K562 (cell line): ENCODE data around the gene PTPRR. TPM values are rescaled to one million over a fixed set of nuclear protein-coding genes. Genes with fewer than 3 reads are reported as not detected.

Source experiments
- ARID1B ChIP-seq: fragments of 450-650 bp; IDR thresholded peaks from 2 replicates; pipeline ENCODE4 v1.6.1; 2016; ENCODE audit warnings: antibody characterized with exemption, mild to moderate bottlenecking, inconsistent platforms
- CBFA2T2 ChIP-seq: fragments of 450-650 bp; conservative IDR thresholded peaks from 2 replicates; pipeline ENCODE4 v1.6.1; 2017; ENCODE audit warnings: mild to moderate bottlenecking
- E2F8 ChIP-seq: fragments of 450-650 bp; IDR thresholded peaks from 2 replicates; pipeline ENCODE4 v1.7.1; 2018; ENCODE audit warnings: mild to moderate bottlenecking, low read depth; ENCODE audit not compliant: partially characterized antibody
- HMBOX1 ChIP-seq: sonication (generic); IDR thresholded peaks from 2 replicates; pipeline ENCODE4 v1.6.1; 2016
- HNRNPUL1 ChIP-seq: fragments of 200-400 bp; formaldehyde crosslinking; IDR thresholded peaks from 2 replicates; pipeline ENCODE4 v1.6.1; 2017; ENCODE audit warnings: low read length
- MEIS2 ChIP-seq: fragments of 450-650 bp; IDR thresholded peaks from 2 replicates; pipeline ENCODE4 v1.6.1; 2014; ENCODE audit warnings: mild to moderate bottlenecking; ENCODE audit not compliant: partially characterized antibody
- NELFE ChIP-seq: IDR thresholded peaks from 2 replicates; pipeline ENCODE4 v1.6.1; 2011; ENCODE audit warnings: mild to moderate bottlenecking; ENCODE audit not compliant: insufficient read depth, insufficient read length
- NFE2 ChIP-seq: IDR thresholded peaks from 2 replicates; pipeline ENCODE4 v1.6.1; 2014; ENCODE audit warnings: antibody characterized with exemption, low read depth
- NR2C1 ChIP-seq, 2 experiments: fragments of 450-650 bp; IDR thresholded peaks; 2 replicates each; pipeline ENCODE4 v1.6.1; 2017; ENCODE audit warnings: mild to moderate bottlenecking in 2 of 2, antibody characterized with exemption in 1 of 2, inconsistent platforms in 1 of 2, missing compliant biosample characterization in 1 of 2, missing genetic modification characterization in 1 of 2
- NR2C2 ChIP-seq, 2 experiments: fragments of 200-800 bp in 1 of 2; sonication (Bioruptor generic) in 1 of 2; sonication (generic) in 1 of 2; formaldehyde crosslinking in 1 of 2; IDR thresholded peaks; 2 replicates each; pipeline versions ENCODE4 v1.6.1 to v1.8.0; 2016 to 2022; ENCODE audit warnings: mild to moderate bottlenecking in 1 of 2, missing compliant biosample characterization in 1 of 2, missing genetic modification characterization in 1 of 2, missing genetic modification reagents in 1 of 2
- RCOR1 ChIP-seq, 2 experiments: IDR thresholded peaks; 2 replicates each; pipeline ENCODE4 v1.6.1; 2012; ENCODE audit warnings: low read depth in 2 of 2, low read length in 2 of 2, borderline replicate concordance in 1 of 2, improper control_type of control experiment in 1 of 2
- SMC3 ChIP-seq: conservative IDR thresholded peaks from 2 replicates; pipeline ENCODE4 v1.6.1; 2011; ENCODE audit warnings: low read depth, low read length, improper control_type of control experiment; ENCODE audit not compliant: insufficient read depth
- ZBTB17 ChIP-seq: fragments of 450-650 bp; formaldehyde crosslinking; IDR thresholded peaks from 2 replicates; pipeline ENCODE4 v1.4.0; 2020; ENCODE audit warnings: mild to moderate bottlenecking
- ZBTB33 ChIP-seq: sonication (generic); formaldehyde crosslinking; IDR thresholded peaks from 2 replicates; pipeline ENCODE4 v1.8.1; 2023; ENCODE audit warnings: mild to moderate bottlenecking, missing genetic modification reagents
- ZNF592 ChIP-seq: fragments of 450-650 bp; IDR thresholded peaks from 2 replicates; pipeline ENCODE4 v1.6.1; 2017; ENCODE audit warnings: antibody characterized with exemption, mild to moderate bottlenecking
- polyA plus RNA-seq, 8 experiments: library from polyadenylated mRNA; depleted of rRNA in 4 of 8; stranded (reverse) in 5 of 8; unstranded in 3 of 8; fragments of >200 nt; fragmentation: Nextera tagmentation in 2 of 8; fragmentation: Illumina TruSeq in 1 of 8; extraction: Ambion mirVana in 2 of 8; extraction: Trizol in 1 of 8; gene quantifications; 2 replicates each; pipeline versions ENCODE4 v1.2.1 to v1.2.3, GENCODE V29; 2011 to 2014; ENCODE audit warnings: inconsistent platforms in 1 of 8, missing spikeins in 1 of 8
- total RNA-seq, 7 experiments: library from RNA; depleted of rRNA in 6 of 7; stranded (reverse); fragments of >200 nt in 6 of 7; fragmentation: Illumina TruSeq in 2 of 7; extraction: Trizol in 2 of 7; gene quantifications; 2 replicates each; pipeline versions ENCODE4 v1.2.1 to v1.2.3, GENCODE V29; 2011 to 2021; ENCODE audit warnings: low replicate concordance in 1 of 7

Gene PTPRR
- total and polyA plus RNA-seq, 9 of the 15 experiments (the other 6 are each of a cell fraction or from before 2014, with no cell fraction given) = 6.6 to 41.7 (median 12.3) TPM

GRCh38 chr12:70619471-70620152 is 300.9 kb downstream of the PTPRR start (continued):
- TF ChIP-seq ZNF592 (0 out of 2 replicates have a peak, but pooled peaks have one; percentile 37), ZBTB33 (no peak), HMBOX1 (peak; percentile 99), HNRNPUL1 (no peak), ZBTB17 (CRISPR knock-in tag) (no peak), NFE2 (0 out of 2 replicates have a peak, but pooled peaks have one; percentile 21), E2F8 (no peak), RCOR1 (IDR thresholded peaks at IDR 0.05; ENCODE audit: borderline replicate concordance in 1 of 2, low read depth in 2 of 2, low read length in 2 of 2) (0 out of 4 replicates have a peak, but pooled peaks of 1 of the 2 experiments have one; percentile 27), NR2C1 (IDR thresholded peaks at IDR 0.05) (peak; percentile 22; the same call in 1 of the 2 replicates), NR2C1 (tag; IDR thresholded peaks at IDR 0.05) (peak; percentile 71), SMC3 (no peak), MEIS2 (peak; percentile 50), CBFA2T2 (peak; percentile 39), ARID1B (peak; percentile 29; the same call in 1 of the 2 replicates), NR2C2 (CRISPR knock-in tag; IDR thresholded peaks at IDR 0.05) (no peak), NR2C2 (tag; IDR thresholded peaks at IDR 0.05) (peak; percentile 46), NELFE (no peak)
